ENCODE data around the gene WWOX. TPM values are rescaled to one million over a fixed set of nuclear protein-coding genes. Genes with fewer than 3 reads are reported as not detected.

The WWOX gene
- total RNA-seq, 1 donor from 2014 or later = 12.6 TPM

DNA sequence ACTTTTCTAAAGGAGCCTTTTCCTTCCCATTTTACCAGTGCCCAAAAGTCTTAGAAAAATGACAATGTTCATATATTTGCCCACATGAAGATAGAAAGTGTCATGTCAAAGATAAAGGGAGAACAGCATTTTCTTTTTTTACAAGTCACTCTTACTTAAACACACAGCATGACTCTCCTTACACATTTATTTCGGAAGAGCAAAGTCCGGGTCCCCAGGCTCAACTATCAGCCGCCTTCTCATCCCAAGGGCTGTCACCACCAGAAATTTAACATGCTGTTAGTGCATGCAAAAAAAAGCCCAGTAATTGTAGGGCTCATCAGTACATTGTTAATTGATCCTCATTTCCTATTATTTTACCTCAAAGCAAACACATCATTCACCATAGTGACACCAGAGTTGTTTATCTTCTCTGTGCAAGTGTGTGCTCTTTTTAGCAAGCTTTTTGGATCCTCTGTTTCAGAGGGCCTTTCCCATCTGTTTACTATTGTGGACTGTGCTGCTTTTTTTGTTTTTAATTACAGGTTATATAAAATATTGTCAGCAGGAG lies 560.3 kb downstream of the WWOX start:
- DNase-seq (ENCODE audit: low read depth) (no peak), FAIRE-seq (no peak)
- no peak overlapping the region for H3K4me3 ChIP-seq (ENCODE audit: low read depth, low read length)
- H3K36me3 ChIP-seq (ENCODE audit: control insufficient read depth, insufficient read depth, low read length) = no peaks in the 10 kb centered on the region
- TF ChIP-seq CTCF (IDR thresholded peaks at IDR 0.05; ENCODE audit: insufficient read depth, low read length, severe bottlenecking) = no peak
- H3K27me3 ChIP-seq (ENCODE audit: control insufficient read depth, insufficient read depth, low read length) = no peaks in the 10 kb centered on the region

DNA sequence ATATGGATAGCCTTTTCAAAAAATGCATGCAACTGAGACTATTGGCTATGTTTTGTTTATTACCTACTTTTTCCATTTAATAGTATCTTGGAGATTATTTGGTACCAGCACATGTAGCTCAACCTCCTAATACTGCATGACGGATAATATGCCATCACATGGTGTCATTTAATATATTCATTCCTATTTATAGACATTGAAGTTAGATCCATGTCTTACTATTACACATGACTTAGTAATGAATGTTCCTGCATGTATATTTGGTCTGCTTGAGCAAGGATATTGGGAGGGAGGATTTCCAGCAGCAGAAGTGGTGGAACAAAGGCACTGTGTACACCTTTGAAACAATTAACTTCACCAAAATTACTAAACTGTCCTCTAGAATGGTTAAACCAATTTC lies 561.3 kb downstream of the WWOX start:
- DNase-seq (ENCODE audit: low read depth) (no peak), FAIRE-seq (no peak)
- no peak for TF ChIP-seq CTCF (IDR thresholded peaks at IDR 0.05; ENCODE audit: insufficient read depth, low read length, severe bottlenecking)

GRCh38 chr16:78663690-78664089 lies 564.2 kb downstream of the WWOX start:
- FAIRE-seq (no peak), DNase-seq (ENCODE audit: low read depth) (no peak)
- Histone ChIP-seq H3K27me3 (ENCODE audit: control insufficient read depth, insufficient read depth, low read length) (no peaks in the 10 kb centered on the region), H3K4me3 (ENCODE audit: low read depth, low read length) (no peak overlapping the region), H3K36me3 (ENCODE audit: control insufficient read depth, insufficient read depth, low read length) (no peaks in the 10 kb centered on the region)
- TF ChIP-seq CTCF (IDR thresholded peaks at IDR 0.05; ENCODE audit: insufficient read depth, low read length, severe bottlenecking) = no peak

More for the DNA sequence above, 561.3 kb downstream of the WWOX start:
- Histone ChIP-seq H3K27me3 (ENCODE audit: control insufficient read depth, insufficient read depth, low read length) (no peaks in the 10 kb centered on the region), H3K4me3 (ENCODE audit: low read depth, low read length) (no peak overlapping the region), H3K36me3 (ENCODE audit: control insufficient read depth, insufficient read depth, low read length) (no peaks in the 10 kb centered on the region)

- no peak for FAIRE-seq
- no peak for TF ChIP-seq CTCF (IDR thresholded peaks at IDR 0.05; ENCODE audit: insufficient read depth, low read length, severe bottlenecking)
- H3K27me3 ChIP-seq (ENCODE audit: control insufficient read depth, insufficient read depth, low read length) = no peaks in the 10 kb centered on the region
- DNase-seq (ENCODE audit: low read depth) = no peak
- no peaks in the 10 kb centered on the region for H3K36me3 ChIP-seq (ENCODE audit: control insufficient read depth, insufficient read depth, low read length)
- no peak overlapping the region for H3K4me3 ChIP-seq (ENCODE audit: low read depth, low read length)
These were observed 565.6 kb downstream of the WWOX start for GRCh38 chr16:78664811-78665772.

DNA sequence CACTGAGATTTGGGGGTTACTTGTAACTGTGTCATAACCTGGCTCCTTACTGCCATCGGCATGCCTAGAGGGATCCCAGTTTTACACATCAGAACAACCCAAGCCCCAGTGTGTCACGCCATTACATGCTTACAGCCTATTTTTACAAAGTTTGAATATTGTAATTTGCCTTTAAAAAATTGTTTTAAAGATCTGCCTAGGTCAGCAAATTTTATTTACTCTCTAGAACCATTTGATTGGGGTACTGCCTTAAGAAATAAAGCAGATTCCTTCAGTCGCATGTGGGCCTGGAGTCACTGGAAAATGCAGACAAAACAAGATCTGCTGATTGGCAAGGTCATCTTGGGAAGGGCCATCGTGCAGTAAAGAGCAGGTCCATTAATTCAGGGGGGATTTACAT lies 566.9 kb downstream of the WWOX start:
- H3K27me3 ChIP-seq (ENCODE audit: control insufficient read depth, insufficient read depth, low read length) = no peaks in the 10 kb centered on the region
- DNase-seq (ENCODE audit: low read depth) (no peak), FAIRE-seq (no peak)
- no peak for TF ChIP-seq CTCF (IDR thresholded peaks at IDR 0.05; ENCODE audit: insufficient read depth, low read length, severe bottlenecking)
- no peak overlapping the region for H3K4me3 ChIP-seq (ENCODE audit: low read depth, low read length)
- no peaks in the 10 kb centered on the region for H3K36me3 ChIP-seq (ENCODE audit: control insufficient read depth, insufficient read depth, low read length)

Measured in bronchial epithelial cell (primary cell).